Neutrophil (primary cell): ENCODE measurements around the gene SERPINB5.

Source experiments
- H3K27ac ChIP-seq: fragments of 200-600 bp; sonication (generic); 2 replicates; pipeline ENCODE4 v1.5.1; 2016; ENCODE audit warnings: mild to moderate bottlenecking, moderate library complexity
- H3K27me3 ChIP-seq: fragments of 200-600 bp; sonication (generic); 2 replicates; pipeline ENCODE4 v1.6.0; 2016; ENCODE audit warnings: mild to moderate bottlenecking
- H3K36me3 ChIP-seq: fragments of 200-600 bp; sonication (generic); 2 replicates; pipeline ENCODE4 v1.5.1; 2017
- H3K4me1 ChIP-seq, 2 experiments: fragments of 200-600 bp in 1 of 2; sonication (generic) in 1 of 2; 1 replicate in 1 of 2; 2 replicates in 1 of 2; pipeline versions ENCODE4 v1.5.1 to v1.6.1; 2013 to 2016; ENCODE audit warnings: low read depth in 1 of 2, low read length in 1 of 2, mild to moderate bottlenecking in 1 of 2, moderate library complexity in 1 of 2; ENCODE audit not compliant: control insufficient read depth in 1 of 2, insufficient read depth in 1 of 2
- H3K4me3 ChIP-seq, 2 experiments: fragments of 200-600 bp in 1 of 2; sonication (generic) in 1 of 2; 1 replicate in 1 of 2; 2 replicates in 1 of 2; pipeline ENCODE4 v1.5.1; 2013 to 2016; ENCODE audit warnings: low read depth in 1 of 2, low read length in 1 of 2, mild to moderate bottlenecking in 1 of 2, moderate library complexity in 1 of 2
- H3K9me3 ChIP-seq: fragments of 200-600 bp; sonication (generic); 2 replicates; pipeline ENCODE4 v1.5.1; 2016
- CTCF ChIP-seq: fragments of 200-600 bp; sonication (generic); IDR thresholded peaks from 2 replicates; pipeline ENCODE4 v1.5.1; 2016; ENCODE audit warnings: antibody characterized with exemption

SERPINB5 gene

DNA sequence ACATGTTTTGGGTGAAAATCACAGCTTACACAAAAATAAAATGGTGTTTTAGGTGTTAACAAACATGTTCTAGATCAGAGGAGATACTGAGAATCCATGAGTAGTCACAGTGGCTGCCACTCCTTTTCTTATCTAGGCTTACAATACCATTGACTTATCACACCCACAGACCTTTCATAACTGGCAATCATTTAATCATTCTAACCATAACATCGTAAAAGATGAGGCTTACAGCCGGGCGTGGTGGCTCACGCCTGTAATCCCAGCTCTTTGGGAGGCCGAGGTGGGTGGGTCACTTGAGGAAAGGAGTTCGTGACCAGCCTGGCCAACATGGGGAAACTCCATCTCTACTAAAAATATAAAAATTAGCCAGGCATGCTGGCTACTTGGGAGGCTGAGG is 18.8 kb upstream of the SERPINB5 start:
- Histone ChIP-seq H3K27ac (no peak overlapping the region), H3K27me3 (no peaks in the 10 kb centered on the region), H3K4me1 (no peaks in the 10 kb centered on the region), H3K9me3 (no peaks in the 10 kb centered on the region), H3K4me3 (no peak overlapping the region), H3K36me3 (no peaks in the 10 kb centered on the region)
- TF ChIP-seq CTCF, result no peak

GRCh38 chr18:63460414-63460813 is 16.3 kb upstream of the SERPINB5 start:
- Histone ChIP-seq H3K4me1 (no peaks in the 10 kb centered on the region), H3K27me3 (no peaks in the 10 kb centered on the region), H3K4me3 (no peak overlapping the region), H3K9me3 (no peaks in the 10 kb centered on the region), H3K27ac (no peak overlapping the region), H3K36me3 (no peaks in the 10 kb centered on the region)
- TF ChIP-seq CTCF, result no peak

GRCh38 chr18:63464434-63464833 is 12.3 kb upstream of the SERPINB5 start:
- Histone ChIP-seq H3K27ac (no peak overlapping the region), H3K4me1 (no peaks in the 10 kb centered on the region), H3K4me3 (no peak overlapping the region), H3K27me3 (no peaks in the 10 kb centered on the region), H3K36me3 (no peaks in the 10 kb centered on the region), H3K9me3 (no peaks in the 10 kb centered on the region)
- no peak for TF ChIP-seq CTCF

- H3K27me3 ChIP-seq, result no peaks in the 10 kb centered on the region
- no peaks in the 10 kb centered on the region for H3K9me3 ChIP-seq
- H3K4me1 ChIP-seq, result no peaks in the 10 kb centered on the region
- no peak overlapping the region for H3K27ac ChIP-seq
- no peak overlapping the region for H3K4me3 ChIP-seq
- no peak for TF ChIP-seq CTCF
- H3K36me3 ChIP-seq, result no peaks in the 10 kb centered on the region
Measured at GRCh38 chr18:63465059-63465458, 11.7 kb upstream of the SERPINB5 start.

DNA sequence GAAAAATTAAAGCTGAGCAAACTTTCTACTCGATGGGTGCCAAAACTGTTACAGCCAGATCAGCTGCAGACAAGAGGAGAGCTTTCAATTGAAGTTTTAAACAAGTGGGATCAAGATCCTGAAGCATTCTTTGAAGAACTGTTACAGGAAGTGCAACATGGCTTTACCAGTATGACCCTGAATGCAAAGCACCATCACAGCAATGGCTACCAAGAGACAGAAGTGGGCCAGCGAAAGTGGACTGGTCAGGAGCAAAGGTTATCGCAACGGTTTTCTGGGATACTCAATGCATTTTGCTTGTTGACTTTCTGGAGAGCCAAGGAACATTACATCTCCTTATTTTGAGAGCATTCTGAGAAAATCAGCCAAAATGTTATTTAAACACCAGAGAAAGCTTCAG is 9.1 kb upstream of the SERPINB5 start:
- Histone ChIP-seq H3K27ac (no peak overlapping the region), H3K36me3 (no peaks in the 10 kb centered on the region), H3K27me3 (no peaks in the 10 kb centered on the region), H3K4me3 (no peak overlapping the region), H3K9me3 (no peaks in the 10 kb centered on the region), H3K4me1 (no peaks in the 10 kb centered on the region)
- no peak for TF ChIP-seq CTCF

- no peaks in the 10 kb centered on the region for H3K9me3 ChIP-seq
- H3K27ac ChIP-seq, result no peak overlapping the region
- H3K4me3 ChIP-seq, result no peak overlapping the region
- TF ChIP-seq CTCF, result no peak
- H3K27me3 ChIP-seq, result no peaks in the 10 kb centered on the region
- H3K36me3 ChIP-seq, result no peaks in the 10 kb centered on the region
- H3K4me1 ChIP-seq, result no peaks in the 10 kb centered on the region
Measured at GRCh38 chr18:63468575-63468974, 8.2 kb upstream of the SERPINB5 start.
